PC-3 (cell line): Measurements from ENCODE around the gene KIRREL1.

Experiments
- EZH2 ChIP-seq: fragments of 300-600 bp; sonication (generic); IDR thresholded peaks from one replicate; pipeline ENCODE4 v1.6.1; 2017; ENCODE audit warnings: antibody characterized with exemption, mild to moderate bottlenecking, low read length; ENCODE audit not compliant: unreplicated experiment
- TF ChIP-seq, protein P1 (sequence below): fragments of 300-600 bp; sonication (generic); conservative IDR thresholded peaks from 2 replicates; pipeline ENCODE4 v1.5.1; 2017; ENCODE audit warnings: antibody characterized with exemption, low read depth, mild to moderate bottlenecking, low read length

- TF ChIP-seq EZH2: no peak
- TF ChIP-seq, protein P1, sequence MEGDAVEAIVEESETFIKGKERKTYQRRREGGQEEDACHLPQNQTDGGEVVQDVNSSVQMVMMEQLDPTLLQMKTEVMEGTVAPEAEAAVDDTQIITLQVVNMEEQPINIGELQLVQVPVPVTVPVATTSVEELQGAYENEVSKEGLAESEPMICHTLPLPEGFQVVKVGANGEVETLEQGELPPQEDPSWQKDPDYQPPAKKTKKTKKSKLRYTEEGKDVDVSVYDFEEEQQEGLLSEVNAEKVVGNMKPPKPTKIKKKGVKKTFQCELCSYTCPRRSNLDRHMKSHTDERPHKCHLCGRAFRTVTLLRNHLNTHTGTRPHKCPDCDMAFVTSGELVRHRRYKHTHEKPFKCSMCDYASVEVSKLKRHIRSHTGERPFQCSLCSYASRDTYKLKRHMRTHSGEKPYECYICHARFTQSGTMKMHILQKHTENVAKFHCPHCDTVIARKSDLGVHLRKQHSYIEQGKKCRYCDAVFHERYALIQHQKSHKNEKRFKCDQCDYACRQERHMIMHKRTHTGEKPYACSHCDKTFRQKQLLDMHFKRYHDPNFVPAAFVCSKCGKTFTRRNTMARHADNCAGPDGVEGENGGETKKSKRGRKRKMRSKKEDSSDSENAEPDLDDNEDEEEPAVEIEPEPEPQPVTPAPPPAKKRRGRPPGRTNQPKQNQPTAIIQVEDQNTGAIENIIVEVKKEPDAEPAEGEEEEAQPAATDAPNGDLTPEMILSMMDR: no peak
These were observed 26.2 kb upstream of the KIRREL1 start for GRCh38 chr1:157967205-157967604.
